ENCODE measurements around the gene MOB2.

MOB2 gene

GRCh38 chr11:1486054-1486825 lies at the start of gene MOB2:
MOB2 (minus strand) TSS chr11:1486779; CDS start chr11:1486556, 223 bp downstream.
- peak; percentile 47 for DNase-seq (ENCODE audit: low spot score)

- peak; percentile 61 for DNase-seq (ENCODE audit: low spot score)
These were observed 48.1 kb upstream of the MOB2 start for GRCh38 chr11:1534682-1535081.

- DNase-seq (ENCODE audit: low spot score): no peak
These were observed 47.6 kb upstream of the MOB2 start for GRCh38 chr11:1534171-1534570.

GRCh38 chr11:1533342-1533725 lies 46.8 kb upstream of the MOB2 start:
- DNase-seq (ENCODE audit: low spot score): no peak

- no peak for DNase-seq (ENCODE audit: low spot score)
These were observed 46.2 kb upstream of the MOB2 start for GRCh38 chr11:1532606-1533341.

GRCh38 chr11:1532014-1532586 lies 45.5 kb upstream of the MOB2 start:
- peak; percentile 84 for DNase-seq (ENCODE audit: low spot score)

- no peak for DNase-seq (ENCODE audit: low spot score)
These were observed 45.0 kb upstream of the MOB2 start for GRCh38 chr11:1531449-1532013.

- no peak for DNase-seq (ENCODE audit: low spot score)
These were observed 44.3 kb upstream of the MOB2 start for GRCh38 chr11:1530686-1531448.

- DNase-seq (ENCODE audit: low spot score): no peak
These were observed 43.2 kb upstream of the MOB2 start for GRCh38 chr11:1529774-1530173.

- DNase-seq (ENCODE audit: low spot score): no peak
These were observed 42.7 kb upstream of the MOB2 start for GRCh38 chr11:1529286-1529685.

- no peak for DNase-seq (ENCODE audit: low spot score)
These were observed 42.1 kb upstream of the MOB2 start for GRCh38 chr11:1528710-1529109.

- no peak for DNase-seq (ENCODE audit: low spot score)
These were observed 40.2 kb upstream of the MOB2 start for GRCh38 chr11:1526785-1527184.

- DNase-seq (ENCODE audit: low spot score): no peak
These were observed 37.2 kb upstream of the MOB2 start for GRCh38 chr11:1523779-1524178.

- DNase-seq (ENCODE audit: low spot score): no peak
These were observed 36.5 kb upstream of the MOB2 start for GRCh38 chr11:1523077-1523476.

- no peak for DNase-seq (ENCODE audit: low spot score)
These were observed 35.5 kb upstream of the MOB2 start for GRCh38 chr11:1522081-1522424.

- DNase-seq (ENCODE audit: low spot score): no peak
These were observed 35.0 kb upstream of the MOB2 start for GRCh38 chr11:1521382-1522080.

GRCh38 chr11:1520663-1521267 lies 34.2 kb upstream of the MOB2 start:
- DNase-seq (ENCODE audit: low spot score): no peak

GRCh38 chr11:1520209-1520662 lies 33.7 kb upstream of the MOB2 start:
- no peak for DNase-seq (ENCODE audit: low spot score)

GRCh38 chr11:1519028-1520010 lies 32.7 kb upstream of the MOB2 start:
- DNase-seq (ENCODE audit: low spot score): no peak

GRCh38 chr11:1518301-1518700 lies 31.7 kb upstream of the MOB2 start:
- DNase-seq (ENCODE audit: low spot score): no peak

Measured in AG08396 (cell line).